GM12872 (cell line): Measurements from ENCODE around the gene TIPARP.

Source experiments
- CTCF ChIP-seq: IDR thresholded peaks from 3 replicates; pipeline ENCODE4 v1.5.1; 2011; ENCODE audit warnings: low read depth, mild to moderate bottlenecking, low read length, moderate library complexity; ENCODE audit not compliant: insufficient read depth

Gene TIPARP

GRCh38 chr3:156741935-156742334, 67.5 kb downstream of the TIPARP start:
- TF ChIP-seq CTCF: no peak

- no peak for TF ChIP-seq CTCF
Observed at GRCh38 chr3:156742401-156742800, 68.0 kb downstream of the TIPARP start.

- no peak for TF ChIP-seq CTCF
Observed at GRCh38 chr3:156743859-156744258, 69.5 kb downstream of the TIPARP start.

GRCh38 chr3:156744631-156745030, 70.2 kb downstream of the TIPARP start:
- no peak for TF ChIP-seq CTCF

- no peak for TF ChIP-seq CTCF
Observed at GRCh38 chr3:156745766-156746165, 71.4 kb downstream of the TIPARP start.

GRCh38 chr3:156747046-156747445, 72.7 kb downstream of the TIPARP start:
- TF ChIP-seq CTCF: no peak

GRCh38 chr3:156749244-156749643, 74.9 kb downstream of the TIPARP start:
- TF ChIP-seq CTCF: no peak
